ENCODE data around the gene TESK1. TPM values are rescaled to one million over a fixed set of nuclear protein-coding genes. Genes with fewer than 3 reads are reported as not detected.

The TESK1 gene
- total and polyA plus RNA-seq, 7 donors: 23.5 to 47.4 (median 27.0) TPM

DNA sequence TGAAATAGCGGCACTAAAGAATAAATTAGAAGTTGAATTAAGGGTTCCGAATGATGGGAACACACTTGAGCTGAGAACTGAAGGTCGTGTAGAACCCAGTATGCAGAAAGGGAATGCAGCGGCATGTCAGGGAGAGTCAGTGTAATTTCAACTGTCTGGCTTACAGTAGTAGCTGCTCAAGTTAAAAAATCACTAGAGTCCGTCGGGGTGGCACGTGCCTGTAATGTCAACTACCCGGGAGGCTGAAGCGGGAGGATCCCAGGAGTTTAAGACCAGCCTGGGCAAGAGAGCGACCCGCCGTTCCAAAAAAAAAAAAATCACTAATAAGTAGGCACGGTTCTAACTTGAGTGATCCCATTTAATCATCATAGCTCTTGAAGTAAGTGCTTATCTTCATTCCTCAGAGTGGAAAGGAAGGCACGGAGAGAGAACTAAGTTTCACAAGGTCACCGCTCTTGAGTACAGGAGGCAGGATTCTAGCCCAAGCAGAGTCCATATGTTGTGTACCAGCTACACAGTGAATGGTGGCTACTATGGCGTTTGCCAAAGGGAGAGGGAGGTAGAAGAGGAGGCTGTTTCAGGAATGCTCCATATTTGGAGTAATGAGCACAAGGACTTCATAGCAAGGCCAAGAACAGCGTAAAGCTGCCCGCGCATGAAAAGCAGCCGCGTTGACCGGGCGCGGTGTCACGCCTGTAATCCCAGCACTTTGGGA is 51.9 kb downstream of the TESK1 start:
- intact Hi-C loops (cut with DNase I): loop anchor here (2.0 to 10.0 kb wide), 2 partner anchors 158 to 662 kb away; partner anchors contain the start of gene HINT2
- TF ChIP-seq POLR2A (IDR thresholded peaks at IDR 0.05) (no peak), POLR2AphosphoS5 (IDR thresholded peaks at IDR 0.05) (peak in 1 of 4 donors; percentile 4)
- peak; percentile 83 for DNase-seq
- 27 to 35% methylated on average over 25 of the region's 25 CpGs for WGBS, 2 donors
- Histone ChIP-seq H3K4me1 (peaks cover 0 to 48% (median 43%) of the 10 kb centered on the region in 4 donors), H3K27ac (peak overlapping the region; percentile 97 to 98 (median 98)), H3K27me3 (no peaks in the 10 kb centered on the region), H3K9me3 (no peaks in the 10 kb centered on the region), H3K4me3 (peak overlapping the region; percentile 30 to 77 (median 72)), H3K36me3 (peaks cover 0 to 13% (median 10%) of the 10 kb centered on the region in 4 donors)

DNA sequence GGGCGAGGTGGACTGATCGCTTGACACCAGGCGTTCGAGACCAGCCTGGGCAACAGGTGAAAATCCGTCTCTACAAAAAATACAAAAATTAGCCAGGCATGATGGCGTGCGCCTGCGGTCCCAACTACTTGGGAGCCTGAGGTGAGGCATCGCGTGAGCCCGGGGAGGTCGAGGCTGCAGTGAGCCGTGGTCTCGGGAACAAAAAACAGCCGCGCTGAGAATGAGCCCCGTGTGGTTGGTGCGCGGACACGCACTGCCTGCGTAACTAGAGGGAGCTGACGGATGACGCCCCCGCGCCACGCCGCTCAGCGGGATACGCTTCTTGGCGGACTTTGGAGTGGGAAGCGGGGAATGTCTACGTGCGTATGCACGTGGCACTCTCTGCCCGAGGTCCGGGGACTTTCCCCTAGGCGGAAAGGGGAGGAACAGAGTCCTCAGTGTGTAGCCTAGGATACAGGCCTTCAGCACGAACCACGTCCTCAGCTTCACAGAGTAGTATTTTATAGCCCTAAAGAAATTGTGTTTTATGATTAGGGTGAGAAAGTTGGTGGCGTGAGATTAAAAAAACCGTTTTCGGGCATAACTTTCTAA is 52.6 kb downstream of the TESK1 start, which contains the start of gene RMRP:
TSS of gene RMRP (minus strand) at position 474 of the 591 bp plus-strand sequence.
- intact Hi-C loops (cut with DNase I): loop anchor here (1.0 to 10.0 kb wide), 3 partner anchors 73 to 663 kb away; partner anchors contain the start of gene HINT2
- peaks cover 0 to 52% (median 47%) of the 10 kb centered on the region in 4 donors for H3K4me1 ChIP-seq

DNA sequence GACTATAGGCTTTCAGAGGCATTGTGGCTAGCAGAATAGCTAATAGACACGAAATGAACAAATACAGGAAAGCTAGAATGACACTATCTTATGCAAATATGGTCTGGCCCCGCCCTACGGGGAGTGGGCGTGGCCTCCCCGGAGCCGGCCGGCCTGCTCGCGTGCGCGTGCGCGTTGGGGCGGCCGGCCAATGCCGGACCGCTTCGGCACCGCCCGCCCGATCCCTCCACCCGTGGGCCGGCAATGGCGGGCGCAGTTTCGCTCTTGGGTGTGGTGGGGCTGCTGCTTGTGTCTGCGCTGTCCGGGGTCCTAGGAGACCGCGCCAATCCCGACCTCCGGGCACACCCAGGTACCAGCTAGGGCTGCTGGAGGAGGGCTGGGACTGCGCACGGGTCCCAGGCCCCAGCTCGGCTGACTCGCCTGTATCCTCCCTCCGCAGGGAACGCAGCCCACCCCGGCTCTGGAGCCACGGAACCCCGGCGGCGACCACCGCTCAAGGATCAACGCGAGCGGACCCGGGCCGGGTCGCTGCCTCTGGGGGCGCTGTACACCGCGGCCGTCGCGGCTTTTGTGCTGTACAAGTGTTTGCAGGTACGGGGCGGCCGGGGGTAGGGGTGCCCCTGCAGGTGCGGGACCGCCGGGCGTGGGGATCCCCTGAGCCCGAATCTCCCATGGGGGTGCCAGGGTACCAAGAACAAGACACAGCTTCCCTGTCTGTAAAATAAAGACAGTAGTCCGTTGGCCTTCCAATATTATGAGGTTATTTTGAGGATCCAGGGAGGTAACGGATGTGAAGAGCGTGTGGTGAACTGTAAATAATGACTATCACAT is 53.3 kb downstream of the TESK1 start, which contains the start of gene CCDC107:
TSS of gene CCDC107 (plus strand) at position 156 of the 831 bp plus-strand sequence. CDS start at position 244, 88 bp downstream.
- intact Hi-C loops (cut with DNase I): loop anchor here (1.0 to 10.0 kb wide), 2 partner anchors 72 to 664 kb away; no protein-coding TSS in a partner anchor
- TF ChIP-seq, protein P1, sequence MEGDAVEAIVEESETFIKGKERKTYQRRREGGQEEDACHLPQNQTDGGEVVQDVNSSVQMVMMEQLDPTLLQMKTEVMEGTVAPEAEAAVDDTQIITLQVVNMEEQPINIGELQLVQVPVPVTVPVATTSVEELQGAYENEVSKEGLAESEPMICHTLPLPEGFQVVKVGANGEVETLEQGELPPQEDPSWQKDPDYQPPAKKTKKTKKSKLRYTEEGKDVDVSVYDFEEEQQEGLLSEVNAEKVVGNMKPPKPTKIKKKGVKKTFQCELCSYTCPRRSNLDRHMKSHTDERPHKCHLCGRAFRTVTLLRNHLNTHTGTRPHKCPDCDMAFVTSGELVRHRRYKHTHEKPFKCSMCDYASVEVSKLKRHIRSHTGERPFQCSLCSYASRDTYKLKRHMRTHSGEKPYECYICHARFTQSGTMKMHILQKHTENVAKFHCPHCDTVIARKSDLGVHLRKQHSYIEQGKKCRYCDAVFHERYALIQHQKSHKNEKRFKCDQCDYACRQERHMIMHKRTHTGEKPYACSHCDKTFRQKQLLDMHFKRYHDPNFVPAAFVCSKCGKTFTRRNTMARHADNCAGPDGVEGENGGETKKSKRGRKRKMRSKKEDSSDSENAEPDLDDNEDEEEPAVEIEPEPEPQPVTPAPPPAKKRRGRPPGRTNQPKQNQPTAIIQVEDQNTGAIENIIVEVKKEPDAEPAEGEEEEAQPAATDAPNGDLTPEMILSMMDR (IDR thresholded peaks at IDR 0.05): peak in 3 of 4 experiments; percentile 43 to 59 (median 49)
- TF ChIP-seq EP300 (IDR thresholded peaks at IDR 0.05) (no peak), POLR2A (IDR thresholded peaks at IDR 0.05) (peak; percentile 87 to 88), POLR2AphosphoS5 (IDR thresholded peaks at IDR 0.05) (peak; percentile 91 to 96 (median 94))
- 0% methylated on average over 67 of the region's 67 CpGs for WGBS, 2 donors
- H3K9me3 ChIP-seq: no peaks in the 10 kb centered on the region
- H3K4me1 ChIP-seq: peaks cover 0 to 59% (median 50%) of the 10 kb centered on the region in 4 donors
- peak within 1 kb of the TSS; percentile 97 to 98 (median 98) for H3K27ac ChIP-seq
- H3K27me3 ChIP-seq: no peaks in the 10 kb centered on the region
- peak within 1 kb of the TSS; percentile 70 to 92 (median 76) for H3K4me3 ChIP-seq
- H3K36me3 ChIP-seq: peaks cover 0 to 13% (median 10%) of the 10 kb centered on the region in 4 donors
- peak; percentile 93 for DNase-seq

More for the DNA sequence above, 52.6 kb downstream of the TESK1 start, which contains the start of gene RMRP:
- H3K27me3 ChIP-seq: no peaks in the 10 kb centered on the region
- H3K36me3 ChIP-seq: peaks cover 0 to 13% (median 10%) of the 10 kb centered on the region in 4 donors
- 1% methylated on average over 42 of the region's 42 CpGs for WGBS, 2 donors
- peak; percentile 100 for DNase-seq
- peak within 1 kb of the TSS; percentile 97 to 98 (median 98) for H3K27ac ChIP-seq
- H3K9me3 ChIP-seq: no peaks in the 10 kb centered on the region
- peak within 1 kb of the TSS; percentile 70 to 92 (median 76) for H3K4me3 ChIP-seq
- TF ChIP-seq, protein P1 (IDR thresholded peaks at IDR 0.05): peak; percentile 42 to 62 (median 62)
- peak; percentile 70 to 99 (median 94) for TF ChIP-seq EP300 (IDR thresholded peaks at IDR 0.05)
- TF ChIP-seq POLR2A (IDR thresholded peaks at IDR 0.05): peak; percentile 85 to 87
- TF ChIP-seq POLR2AphosphoS5 (IDR thresholded peaks at IDR 0.05): peak; percentile 91 to 97 (median 96)

DNA sequence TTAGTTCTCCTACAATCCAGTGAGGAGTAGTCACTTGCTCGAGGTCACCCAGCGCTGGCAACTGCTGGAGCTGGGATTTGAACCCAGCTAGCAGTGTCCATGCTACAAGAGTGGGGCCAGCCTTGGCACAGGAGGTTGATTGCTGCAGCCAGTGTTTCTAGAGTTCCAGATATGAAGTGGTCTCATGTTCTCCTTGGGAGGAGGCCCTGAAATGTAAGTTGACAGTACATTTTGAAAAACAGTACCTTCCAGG is 53.8 kb downstream of the TESK1 start:
- no peaks in the 10 kb centered on the region for H3K9me3 ChIP-seq
- intact Hi-C loops (cut with DNase I): loop anchor here (1.0 to 10.0 kb wide), 3 partner anchors 31 to 664 kb away; no protein-coding TSS in a partner anchor
- H3K4me1 ChIP-seq: peaks cover 0 to 59% (median 53%) of the 10 kb centered on the region in 4 donors
- 2 to 3% methylated on average over 2 of the region's 2 CpGs for WGBS, 2 donors
- peak; percentile 84 for DNase-seq
- H3K27ac ChIP-seq: peak overlapping the region; percentile 97 to 98 (median 98)
- TF ChIP-seq EP300 (IDR thresholded peaks at IDR 0.05) (no peak), POLR2A (IDR thresholded peaks at IDR 0.05) (no peak), POLR2AphosphoS5 (IDR thresholded peaks at IDR 0.05) (no peak)
- TF ChIP-seq, protein P1 (IDR thresholded peaks at IDR 0.05): no peak
- peak overlapping the region; percentile 70 to 92 (median 76) for H3K4me3 ChIP-seq
- no peaks in the 10 kb centered on the region for H3K27me3 ChIP-seq
- peaks cover 0 to 13% (median 10%) of the 10 kb centered on the region in 4 donors for H3K36me3 ChIP-seq

Measured in sigmoid colon (tissue), 7 donors.